ENCODE results near the gene SAYSD1. TPM values are rescaled to one million over a fixed set of nuclear protein-coding genes. Genes with fewer than 3 reads are reported as not detected.

Gene SAYSD1
- polyA plus RNA-seq, 1 experiment = 12.8 TPM

DNA sequence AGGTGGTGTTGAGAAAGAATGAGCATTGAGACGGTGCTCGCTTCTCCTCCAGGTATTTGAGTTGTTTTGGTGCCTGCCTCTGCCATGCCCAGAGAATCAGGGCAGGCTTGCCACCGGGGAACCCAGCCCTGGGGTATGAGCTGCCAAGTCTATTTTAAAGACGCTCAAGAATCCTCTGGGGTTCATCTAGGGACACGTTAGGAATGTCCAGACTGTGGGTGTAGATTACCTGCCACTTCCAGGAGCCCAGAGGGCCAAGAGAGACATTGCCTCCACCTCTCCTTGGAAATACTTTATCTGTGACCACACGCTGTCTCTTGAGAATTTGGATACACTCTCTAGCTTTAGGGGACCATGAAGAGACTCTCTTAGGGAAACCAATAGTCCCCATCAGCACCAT lies 28.3 kb downstream of the SAYSD1 start:
- Histone ChIP-seq H3K9me3 (ENCODE audit: control insufficient read depth, insufficient read depth, low read length) (no peaks in the 10 kb centered on the region), H3K27me3 (ENCODE audit: control insufficient read depth, insufficient read depth, low read length) (no peaks in the 10 kb centered on the region), H3K27ac (ENCODE audit: low read depth, low read length) (no peak overlapping the region), H3K4me3 (ENCODE audit: low read depth, low read length) (no peak overlapping the region)
- no peak for DNase-seq (ENCODE audit: low read depth, low spot score)
- POLR2A ChIA-PET = no interaction called here
- TF ChIP-seq, protein P1, sequence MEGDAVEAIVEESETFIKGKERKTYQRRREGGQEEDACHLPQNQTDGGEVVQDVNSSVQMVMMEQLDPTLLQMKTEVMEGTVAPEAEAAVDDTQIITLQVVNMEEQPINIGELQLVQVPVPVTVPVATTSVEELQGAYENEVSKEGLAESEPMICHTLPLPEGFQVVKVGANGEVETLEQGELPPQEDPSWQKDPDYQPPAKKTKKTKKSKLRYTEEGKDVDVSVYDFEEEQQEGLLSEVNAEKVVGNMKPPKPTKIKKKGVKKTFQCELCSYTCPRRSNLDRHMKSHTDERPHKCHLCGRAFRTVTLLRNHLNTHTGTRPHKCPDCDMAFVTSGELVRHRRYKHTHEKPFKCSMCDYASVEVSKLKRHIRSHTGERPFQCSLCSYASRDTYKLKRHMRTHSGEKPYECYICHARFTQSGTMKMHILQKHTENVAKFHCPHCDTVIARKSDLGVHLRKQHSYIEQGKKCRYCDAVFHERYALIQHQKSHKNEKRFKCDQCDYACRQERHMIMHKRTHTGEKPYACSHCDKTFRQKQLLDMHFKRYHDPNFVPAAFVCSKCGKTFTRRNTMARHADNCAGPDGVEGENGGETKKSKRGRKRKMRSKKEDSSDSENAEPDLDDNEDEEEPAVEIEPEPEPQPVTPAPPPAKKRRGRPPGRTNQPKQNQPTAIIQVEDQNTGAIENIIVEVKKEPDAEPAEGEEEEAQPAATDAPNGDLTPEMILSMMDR (IDR thresholded peaks at IDR 0.05; ENCODE audit: low read depth, low read length) = no peak
- CTCF ChIA-PET = interaction anchor here (3.9 kb wide), 1 partner anchor 16 kb away, joined by 30 read pairs; no protein-coding TSS in a partner anchor

- H3K4me3 ChIP-seq (ENCODE audit: low read depth, low read length) = no peak overlapping the region
- ChIA-PET CTCF (interaction anchor here (3.9 kb wide), 1 partner anchor 16 kb away, joined by 30 read pairs; no protein-coding TSS in a partner anchor), POLR2A (no interaction called here)
- H3K9me3 ChIP-seq (ENCODE audit: control insufficient read depth, insufficient read depth, low read length) = no peaks in the 10 kb centered on the region
- H3K27ac ChIP-seq (ENCODE audit: low read depth, low read length) = no peak overlapping the region
- TF ChIP-seq, protein P1 (IDR thresholded peaks at IDR 0.05; ENCODE audit: low read depth, low read length) = no peak
- H3K27me3 ChIP-seq (ENCODE audit: control insufficient read depth, insufficient read depth, low read length) = no peaks in the 10 kb centered on the region
- DNase-seq (ENCODE audit: low read depth, low spot score) = no peak
Measured at GRCh38 chr6:39086294-39086693, 28.7 kb downstream of the SAYSD1 start.

DNA sequence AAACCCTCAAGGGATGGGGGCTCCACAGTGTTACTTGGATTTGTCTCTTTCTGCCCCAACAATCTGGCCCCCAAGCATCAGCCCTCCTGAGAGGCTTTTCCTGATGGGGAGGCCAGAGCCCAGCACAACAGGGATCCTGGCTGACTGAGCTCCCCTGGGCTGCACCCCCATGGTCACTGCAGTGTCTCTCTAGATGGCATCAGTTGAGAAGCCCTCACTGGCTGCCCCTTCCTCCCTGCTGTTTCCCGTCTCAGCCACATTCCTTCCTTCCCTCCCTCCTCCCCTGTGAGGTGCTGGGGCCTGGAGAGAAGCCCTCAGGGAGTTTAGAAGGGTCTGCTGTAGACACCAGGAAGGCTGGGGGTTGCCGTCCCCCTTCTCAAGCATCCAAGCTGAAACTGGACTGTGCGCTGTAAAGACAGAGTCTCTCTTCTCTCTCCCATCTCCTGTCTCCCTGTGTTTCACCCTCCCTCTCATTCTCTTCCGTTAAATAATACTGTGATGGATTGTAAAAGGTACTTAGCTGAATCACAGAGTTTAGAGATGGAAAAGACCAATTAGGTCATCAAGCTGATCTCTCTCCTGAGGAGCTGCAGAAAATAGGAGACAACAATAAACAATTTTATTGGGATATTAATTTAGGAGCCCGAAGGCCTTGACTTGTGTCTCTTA lies 29.7 kb downstream of the SAYSD1 start:
- no peak for DNase-seq (ENCODE audit: low read depth, low spot score)
- ChIA-PET CTCF (interaction anchor here (3.9 kb wide), 1 partner anchor 17 kb away, joined by 30 read pairs; no protein-coding TSS in a partner anchor), POLR2A (no interaction called here)
- no peak overlapping the region for H3K4me3 ChIP-seq (ENCODE audit: low read depth, low read length)
- H3K9me3 ChIP-seq (ENCODE audit: control insufficient read depth, insufficient read depth, low read length) = no peaks in the 10 kb centered on the region
- TF ChIP-seq, protein P1 (IDR thresholded peaks at IDR 0.05; ENCODE audit: low read depth, low read length) = no peak
- no peaks in the 10 kb centered on the region for H3K27me3 ChIP-seq (ENCODE audit: control insufficient read depth, insufficient read depth, low read length)
- H3K27ac ChIP-seq (ENCODE audit: low read depth, low read length) = no peak overlapping the region

- TF ChIP-seq, protein P1 (IDR thresholded peaks at IDR 0.05; ENCODE audit: low read depth, low read length) = no peak
- DNase-seq (ENCODE audit: low read depth, low spot score) = no peak
- no peak overlapping the region for H3K27ac ChIP-seq (ENCODE audit: low read depth, low read length)
- H3K27me3 ChIP-seq (ENCODE audit: control insufficient read depth, insufficient read depth, low read length) = no peaks in the 10 kb centered on the region
- no peak overlapping the region for H3K4me3 ChIP-seq (ENCODE audit: low read depth, low read length)
- POLR2A ChIA-PET = no interaction called here
- CTCF ChIA-PET = no interaction called here
- H3K9me3 ChIP-seq (ENCODE audit: control insufficient read depth, insufficient read depth, low read length) = no peaks in the 10 kb centered on the region
Measured at GRCh38 chr6:39084506-39084905, 30.5 kb downstream of the SAYSD1 start.

GRCh38 chr6:39083231-39083634 lies 31.8 kb downstream of the SAYSD1 start:
- no peak overlapping the region for H3K4me3 ChIP-seq (ENCODE audit: low read depth, low read length)
- DNase-seq (ENCODE audit: low read depth, low spot score) = no peak
- no peak overlapping the region for H3K27ac ChIP-seq (ENCODE audit: low read depth, low read length)
- ChIA-PET CTCF (no interaction called here), POLR2A (no interaction called here)
- no peaks in the 10 kb centered on the region for H3K9me3 ChIP-seq (ENCODE audit: control insufficient read depth, insufficient read depth, low read length)
- no peaks in the 10 kb centered on the region for H3K27me3 ChIP-seq (ENCODE audit: control insufficient read depth, insufficient read depth, low read length)
- TF ChIP-seq, protein P1 (IDR thresholded peaks at IDR 0.05; ENCODE audit: low read depth, low read length) = no peak
